ENCODE results near the gene ATP8A2. TPM values are rescaled to one million over a fixed set of nuclear protein-coding genes. Genes with fewer than 3 reads are reported as not detected.

The ATP8A2 gene
- total RNA-seq, 1 experiment from 2014 or later = not detected

DNA sequence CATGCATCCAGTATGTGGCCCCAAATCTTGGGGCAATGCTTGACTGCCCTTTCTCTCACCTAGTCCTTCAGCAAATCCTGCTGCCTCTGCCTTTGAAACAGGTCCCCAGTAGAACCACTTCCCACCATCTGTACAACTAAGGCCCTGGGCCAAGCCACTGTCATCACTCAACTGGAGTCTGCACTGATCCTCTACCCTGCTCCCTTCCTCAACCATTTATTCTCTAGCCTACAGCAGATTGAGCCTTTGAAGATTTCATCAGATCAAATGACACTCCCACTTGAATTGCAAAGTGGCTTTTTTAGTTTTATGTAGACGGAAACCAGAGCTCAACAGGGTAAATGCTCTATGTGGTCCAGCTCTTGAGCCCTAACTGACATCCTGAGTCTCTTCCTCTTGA, 43.5 kb downstream of the ATP8A2 start:
- BruUV-seq (replicated peaks) = no TSS peak
- Histone ChIP-seq H3K36me3 (ENCODE audit: control insufficient read depth, insufficient read depth, low read length) (no peaks in the 10 kb centered on the region), H3K4me3 (ENCODE audit: low read depth in 2 of 2, low read length in 2 of 2) (no peak overlapping the region), H3K4me1 (ENCODE audit: control insufficient read depth, insufficient read depth, low read length) (no peaks in the 10 kb centered on the region), H3K27me3 (ENCODE audit: control insufficient read depth, insufficient read depth, low read length) (no peaks in the 10 kb centered on the region; the same call in 1 of the 2 replicates), H3K27ac (ENCODE audit: low read length) (no peak overlapping the region), H3K9me3 (ENCODE audit: control insufficient read depth, insufficient read depth, low read depth, low read length) (no peaks in the 10 kb centered on the region)
- ATAC-seq (no peak), DNase-seq (ENCODE audit: low read depth, low spot score) (no peak)
- CTCF ChIA-PET = no interaction called here
- no peak for TF ChIP-seq POLR2AphosphoS5 (IDR thresholded peaks at IDR 0.05; ENCODE audit: low read depth, low read length)
- TF ChIP-seq REST (IDR thresholded peaks at IDR 0.05; ENCODE audit: insufficient read depth in 1 of 2, low read depth in 2 of 2, low read length in 1 of 2) = no peak
- TF ChIP-seq SIN3A (IDR thresholded peaks at IDR 0.05; ENCODE audit: borderline replicate concordance, insufficient read depth, low read depth, low read length) = no peak
- TF ChIP-seq, protein P1, sequence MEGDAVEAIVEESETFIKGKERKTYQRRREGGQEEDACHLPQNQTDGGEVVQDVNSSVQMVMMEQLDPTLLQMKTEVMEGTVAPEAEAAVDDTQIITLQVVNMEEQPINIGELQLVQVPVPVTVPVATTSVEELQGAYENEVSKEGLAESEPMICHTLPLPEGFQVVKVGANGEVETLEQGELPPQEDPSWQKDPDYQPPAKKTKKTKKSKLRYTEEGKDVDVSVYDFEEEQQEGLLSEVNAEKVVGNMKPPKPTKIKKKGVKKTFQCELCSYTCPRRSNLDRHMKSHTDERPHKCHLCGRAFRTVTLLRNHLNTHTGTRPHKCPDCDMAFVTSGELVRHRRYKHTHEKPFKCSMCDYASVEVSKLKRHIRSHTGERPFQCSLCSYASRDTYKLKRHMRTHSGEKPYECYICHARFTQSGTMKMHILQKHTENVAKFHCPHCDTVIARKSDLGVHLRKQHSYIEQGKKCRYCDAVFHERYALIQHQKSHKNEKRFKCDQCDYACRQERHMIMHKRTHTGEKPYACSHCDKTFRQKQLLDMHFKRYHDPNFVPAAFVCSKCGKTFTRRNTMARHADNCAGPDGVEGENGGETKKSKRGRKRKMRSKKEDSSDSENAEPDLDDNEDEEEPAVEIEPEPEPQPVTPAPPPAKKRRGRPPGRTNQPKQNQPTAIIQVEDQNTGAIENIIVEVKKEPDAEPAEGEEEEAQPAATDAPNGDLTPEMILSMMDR (IDR thresholded peaks at IDR 0.05) = no peak
- no peak for TF ChIP-seq TCF7L2 (IDR thresholded peaks at IDR 0.05; ENCODE audit: low read depth, low read length)
- intact Hi-C loops (cut with micrococcal nuclease; ENCODE audit: unreplicated experiment) (no loop called here), in situ Hi-C loops (cut with HindIII; ENCODE audit: low pct_unique_long_range_greater_than_20kb, low sequenced_read_pairs) (no loop called here)
- POLR2A ChIA-PET = no interaction called here

- no peak for DNase-seq (ENCODE audit: low read depth, low spot score)
- no peaks in the 10 kb centered on the region for H3K4me1 ChIP-seq (ENCODE audit: control insufficient read depth, insufficient read depth, low read length)
- H3K9me3 ChIP-seq (ENCODE audit: control insufficient read depth, insufficient read depth, low read depth, low read length) = no peaks in the 10 kb centered on the region
- BruUV-seq (replicated peaks) = no TSS peak
- no peak for ATAC-seq
- in situ Hi-C loops (cut with HindIII; ENCODE audit: low pct_unique_long_range_greater_than_20kb, low sequenced_read_pairs) = no loop called here
- ChIA-PET CTCF (no interaction called here), POLR2A (no interaction called here)
- H3K36me3 ChIP-seq (ENCODE audit: control insufficient read depth, insufficient read depth, low read length) = no peaks in the 10 kb centered on the region
- no peak overlapping the region for H3K4me3 ChIP-seq (ENCODE audit: low read depth in 2 of 2, low read length in 2 of 2)
- intact Hi-C loops (cut with micrococcal nuclease; ENCODE audit: unreplicated experiment) = no loop called here
- H3K27ac ChIP-seq (ENCODE audit: low read length) = no peak overlapping the region
- TF ChIP-seq, protein P1 (IDR thresholded peaks at IDR 0.05) = no peak
- TF ChIP-seq REST (IDR thresholded peaks at IDR 0.05; ENCODE audit: insufficient read depth in 1 of 2, low read depth in 2 of 2, low read length in 1 of 2) (no peak), TCF7L2 (IDR thresholded peaks at IDR 0.05; ENCODE audit: low read depth, low read length) (no peak), POLR2AphosphoS5 (IDR thresholded peaks at IDR 0.05; ENCODE audit: low read depth, low read length) (no peak), SIN3A (IDR thresholded peaks at IDR 0.05; ENCODE audit: borderline replicate concordance, insufficient read depth, low read depth, low read length) (no peak)
- H3K27me3 ChIP-seq (ENCODE audit: control insufficient read depth, insufficient read depth, low read length) = no peaks in the 10 kb centered on the region; the same call in 1 of the 2 replicates
These were observed 45.8 kb downstream of the ATP8A2 start for GRCh38 chr13:25417535-25417934.

All from Panc1 (cell line).